GM19395 (cell line): ENCODE results near the gene GNG13.
"Not testable (repeated sequence)": the region's sequence is repeated elsewhere in the genome, so short reads cannot be mapped to it uniquely, and the experiment has no call there.

Experiments used
- ATAC-seq: cut with Tn5 transposase; IDR thresholded peaks from one replicate; pipeline ENCODE4 v1.9.1; 2021; ENCODE audit warnings: mild to moderate bottlenecking, moderate library complexity; ENCODE audit not compliant: unreplicated experiment

Gene GNG13

DNA sequence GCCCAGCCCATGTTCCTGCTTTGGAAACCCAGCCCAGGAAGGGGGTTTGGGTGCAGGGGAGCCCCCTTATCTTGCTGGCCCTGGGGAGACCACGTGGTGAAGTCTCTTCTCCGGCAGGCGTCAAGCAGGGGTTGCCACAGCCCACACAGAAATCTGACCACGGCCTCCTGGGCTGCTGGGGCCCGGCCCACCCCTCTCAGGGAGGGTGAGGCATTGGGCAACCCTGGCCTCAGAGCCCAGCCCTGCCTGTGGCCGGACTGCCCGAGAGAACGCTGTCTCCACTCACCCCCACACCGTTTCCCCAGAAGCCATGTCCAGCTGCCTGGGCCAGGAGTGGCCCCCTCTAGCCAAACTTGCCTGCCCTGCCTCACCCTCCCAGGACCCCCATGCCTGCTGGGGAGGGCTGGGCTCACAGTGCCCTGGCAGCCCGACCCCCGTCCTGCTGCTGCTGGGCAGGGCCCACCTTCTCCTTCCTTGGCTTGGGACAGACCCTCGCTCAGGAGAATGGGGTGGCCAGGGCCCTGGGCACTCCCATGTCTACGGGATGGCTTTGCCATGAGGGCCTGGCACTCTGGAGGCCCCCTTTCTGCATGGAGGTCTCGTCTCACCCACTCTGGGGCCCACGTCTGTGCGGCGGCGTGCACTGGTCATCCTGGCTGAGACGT lies 19.1 kb downstream of the GNG13 start:
- ATAC-seq, result no peak

DNA sequence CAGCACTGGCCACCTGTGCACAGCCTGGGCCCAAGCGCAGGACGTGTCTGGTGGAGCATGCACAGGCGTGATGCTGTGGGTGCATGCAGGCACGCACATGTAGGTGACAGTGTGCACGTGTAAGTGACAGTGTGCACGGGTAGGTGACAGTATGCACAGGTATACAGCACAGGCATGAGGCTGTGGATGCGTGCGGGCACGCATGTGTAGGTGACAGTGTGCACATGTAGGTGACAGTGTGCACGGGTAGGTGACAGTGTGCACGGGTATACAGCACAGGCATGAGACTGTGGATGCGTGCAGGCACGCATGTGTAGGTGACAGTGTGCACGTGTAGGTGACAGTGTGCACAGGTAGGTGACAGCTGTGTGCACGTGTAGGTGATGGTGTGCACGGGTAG lies 20.2 kb downstream of the GNG13 start:
- ATAC-seq, result no peak

DNA sequence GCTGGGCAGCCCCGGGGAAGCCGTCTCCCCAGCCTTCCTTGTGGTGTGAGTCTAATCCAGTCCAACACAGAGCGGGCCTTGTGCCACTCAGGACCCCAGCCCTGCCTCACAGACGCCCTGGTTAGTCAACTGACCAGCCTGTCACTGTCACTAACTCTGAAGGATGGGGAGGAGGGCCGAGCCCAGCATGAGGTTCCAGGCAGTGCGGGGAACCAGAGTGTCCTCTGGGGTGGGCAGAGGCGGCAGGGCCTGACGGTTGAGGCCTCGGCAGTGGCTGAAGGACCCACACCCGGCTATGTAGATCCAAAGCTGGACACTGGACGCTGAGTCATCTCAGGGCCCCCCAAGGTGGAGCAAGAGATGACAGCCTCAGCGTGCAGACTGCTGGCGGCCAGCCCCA lies 21.0 kb downstream of the GNG13 start:
- ATAC-seq, result no peak

DNA sequence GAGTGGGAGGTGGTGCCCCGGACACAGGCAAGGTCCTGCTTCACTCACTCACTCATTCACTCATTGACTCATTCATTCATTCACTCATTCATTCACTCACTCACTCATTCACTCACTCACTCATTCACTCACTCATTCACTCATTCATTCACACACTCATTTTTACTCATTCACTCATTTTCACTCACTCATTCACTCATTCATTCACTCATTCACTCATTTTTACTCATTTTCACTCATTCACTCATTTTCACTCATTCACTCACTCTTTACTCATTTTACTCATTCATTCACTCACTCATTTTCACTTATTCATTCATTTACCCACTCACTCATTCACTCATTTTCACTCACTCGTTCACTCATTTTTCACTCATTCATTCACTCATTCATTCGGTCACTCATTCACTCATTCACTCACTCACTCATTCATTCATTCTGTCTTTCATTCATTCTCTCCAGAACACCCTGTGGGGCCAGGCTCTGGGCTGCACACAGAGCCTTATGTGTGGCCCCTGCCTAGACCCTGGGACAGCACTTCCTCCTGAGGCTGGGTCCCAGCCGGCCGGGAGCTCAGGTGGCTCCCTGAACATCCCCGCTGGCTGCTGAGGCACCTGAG lies 21.5 kb downstream of the GNG13 start:
- ATAC-seq, result no peak

DNA sequence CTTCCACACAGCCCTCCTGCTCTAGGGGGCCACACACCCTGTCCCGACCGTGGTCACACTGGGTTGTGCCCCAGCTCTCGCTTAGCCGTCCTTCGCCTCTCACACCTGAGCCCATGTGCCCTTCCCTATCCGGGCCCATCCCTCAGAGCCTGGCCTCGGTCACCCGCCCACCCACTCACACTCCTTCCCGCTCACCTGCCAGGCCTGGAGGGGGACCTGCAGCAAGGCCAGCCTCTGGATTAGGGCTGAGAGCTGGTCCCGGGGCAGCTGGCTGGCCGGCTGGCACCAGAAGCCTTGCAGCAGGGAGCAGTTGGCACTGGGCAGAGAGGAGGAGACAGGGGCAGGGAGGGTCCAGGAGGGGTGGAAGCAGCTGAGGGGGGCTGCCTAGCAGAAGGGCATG lies 22.1 kb downstream of the GNG13 start:
- ATAC-seq, result no peak

DNA sequence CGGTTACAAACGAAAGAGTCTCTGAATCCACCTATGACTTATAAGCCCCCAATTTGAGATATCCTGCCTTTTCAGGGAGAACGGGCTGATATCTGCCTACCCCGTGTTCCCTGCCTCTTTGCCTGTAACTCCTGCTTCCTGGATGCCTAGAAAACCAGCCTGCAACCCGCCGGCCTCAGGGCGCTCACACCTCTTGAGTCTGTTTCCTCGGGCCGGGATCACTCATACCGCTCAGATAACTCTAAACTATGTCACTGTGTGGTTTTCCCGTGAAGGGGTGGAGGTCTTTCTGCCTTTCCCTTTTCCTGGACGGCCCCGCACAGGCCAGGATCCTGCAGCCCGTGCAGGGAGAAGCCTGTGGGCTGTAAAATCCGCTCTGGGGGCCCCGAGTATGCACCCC lies 22.7 kb downstream of the GNG13 start:
- no peak for ATAC-seq

DNA sequence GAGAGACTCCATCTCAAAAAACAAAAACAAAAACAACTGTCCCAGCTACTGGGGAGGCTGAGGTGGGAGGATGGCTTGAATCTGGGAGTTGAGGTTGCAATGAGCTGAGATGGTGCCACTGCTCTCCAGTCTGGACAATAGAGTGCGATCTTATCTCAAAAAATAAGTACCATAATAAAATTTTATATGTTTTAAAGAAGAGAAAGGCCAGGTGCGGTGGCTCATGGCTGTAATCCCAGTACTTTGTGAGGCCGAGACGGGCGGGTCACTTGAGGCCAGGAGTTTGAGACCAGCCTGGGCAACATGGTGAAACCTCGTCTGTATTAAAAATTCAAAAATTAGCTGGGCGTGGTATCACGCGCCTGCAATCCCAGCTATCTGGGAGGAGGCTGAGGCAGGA lies 23.7 kb downstream of the GNG13 start:
- no peak for ATAC-seq

DNA sequence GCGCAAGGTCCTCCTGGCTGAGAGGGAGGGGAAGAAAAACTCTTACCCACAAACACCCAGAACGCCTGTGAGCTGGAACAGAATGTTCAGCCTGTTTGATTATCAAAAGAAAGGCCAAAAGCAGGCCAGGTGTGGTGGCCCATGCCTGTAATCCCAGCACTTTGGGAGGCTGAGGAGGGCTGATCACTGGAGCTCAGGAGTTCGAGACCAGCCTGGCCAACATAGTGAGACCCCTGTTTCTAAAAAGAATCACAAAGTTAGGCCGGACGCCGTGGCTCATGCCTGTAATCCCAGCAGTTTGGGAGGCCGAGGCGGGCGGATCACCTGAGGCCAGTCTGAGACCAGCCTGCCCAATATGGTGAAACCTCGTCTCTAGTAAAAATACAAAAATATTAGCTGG lies 24.2 kb downstream of the GNG13 start:
- not testable (repeated sequence) for ATAC-seq

DNA sequence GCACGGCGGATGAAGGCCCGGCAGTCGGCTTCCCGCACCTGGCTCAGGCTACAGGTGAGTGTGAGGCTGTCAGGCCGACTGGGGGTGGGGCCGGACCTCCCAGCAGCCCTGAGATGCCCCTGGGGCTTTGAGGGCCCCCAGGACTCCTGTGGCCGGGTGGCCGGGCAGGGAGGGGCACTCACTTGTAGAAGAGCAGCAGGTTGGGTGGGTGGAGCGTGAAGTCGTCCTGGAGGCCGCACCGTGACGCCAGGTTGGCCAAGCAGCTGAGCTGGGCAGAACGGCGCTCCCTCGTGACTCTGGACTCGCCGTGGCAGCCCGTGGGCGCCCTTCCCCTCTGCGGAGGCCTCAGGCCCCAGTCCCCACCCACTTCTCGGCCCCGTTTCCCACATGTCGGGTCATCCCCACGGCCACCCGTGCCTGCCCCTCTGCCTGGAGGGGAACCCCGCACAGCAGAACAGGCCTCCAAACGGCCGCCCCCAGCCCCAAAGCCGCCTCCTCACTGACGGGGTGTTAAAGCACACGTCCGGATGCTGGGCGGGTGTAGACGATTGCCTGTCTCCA lies 25.2 kb downstream of the GNG13 start:
- no peak for ATAC-seq

DNA sequence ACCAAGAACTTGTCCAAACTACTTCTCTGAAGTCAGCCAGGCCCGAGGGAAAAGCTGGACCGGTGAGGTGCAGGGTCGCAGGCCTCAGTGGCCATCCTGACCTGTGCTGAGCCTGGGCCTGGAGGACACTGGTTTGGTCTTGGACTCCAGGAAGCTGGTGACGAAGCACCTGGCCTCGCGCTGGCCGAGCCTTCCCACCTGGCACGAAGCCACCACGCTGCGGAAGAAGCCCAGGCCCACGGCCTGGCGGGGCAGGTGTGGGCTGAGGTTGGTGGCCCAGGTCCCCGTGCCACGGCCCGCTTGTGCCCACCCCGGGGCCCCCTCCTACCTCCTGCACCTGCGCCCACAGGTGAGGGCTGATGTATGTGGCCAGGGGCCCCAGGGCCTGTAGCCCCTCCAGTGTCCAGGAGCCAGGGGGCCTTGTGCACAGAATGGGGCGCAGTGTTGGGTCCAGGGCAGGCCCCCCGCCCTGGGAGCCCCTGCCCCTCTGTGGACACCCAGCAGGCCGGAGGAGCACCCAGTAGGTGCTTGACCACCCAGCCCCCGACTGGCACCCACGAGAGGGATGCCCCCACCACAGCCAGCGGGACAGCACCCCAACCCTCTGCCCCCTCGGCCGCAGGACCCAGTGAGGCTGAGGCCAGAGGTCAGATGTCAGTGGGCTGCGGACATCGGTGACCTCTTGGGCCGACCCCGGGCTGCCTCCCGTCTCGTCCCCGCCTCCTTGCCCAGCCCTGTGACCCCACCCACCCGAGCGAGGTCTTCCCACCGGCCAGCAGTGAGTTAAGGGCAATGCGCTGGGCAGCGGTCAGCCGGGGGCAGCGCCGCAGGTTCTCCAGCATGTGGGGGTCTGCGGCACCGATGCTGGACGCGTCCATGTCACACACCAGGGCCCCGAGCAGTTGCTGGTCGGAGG lies 26.2 kb downstream of the GNG13 start:
- ATAC-seq, result no peak

DNA sequence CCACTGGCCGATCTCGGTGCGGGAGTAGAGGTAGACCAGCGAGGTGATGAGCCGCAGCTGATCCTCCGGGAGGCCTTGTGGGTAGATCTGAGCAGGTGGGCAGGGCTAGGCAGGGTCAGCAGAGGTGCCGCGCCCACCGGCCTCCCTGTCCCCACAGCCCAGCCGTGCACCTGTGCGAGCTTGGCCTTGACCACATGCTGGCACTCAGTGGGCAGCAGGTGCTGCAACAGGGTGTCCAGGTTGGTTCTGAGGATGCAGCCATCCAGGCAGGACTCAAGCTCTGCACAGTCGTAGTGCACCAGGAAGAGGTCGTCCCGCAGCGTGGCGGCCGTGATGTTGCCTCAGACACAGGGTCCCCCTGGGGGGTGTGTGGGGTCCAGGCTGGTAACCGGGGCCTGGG lies 27.6 kb downstream of the GNG13 start:
- ATAC-seq, result no peak

DNA sequence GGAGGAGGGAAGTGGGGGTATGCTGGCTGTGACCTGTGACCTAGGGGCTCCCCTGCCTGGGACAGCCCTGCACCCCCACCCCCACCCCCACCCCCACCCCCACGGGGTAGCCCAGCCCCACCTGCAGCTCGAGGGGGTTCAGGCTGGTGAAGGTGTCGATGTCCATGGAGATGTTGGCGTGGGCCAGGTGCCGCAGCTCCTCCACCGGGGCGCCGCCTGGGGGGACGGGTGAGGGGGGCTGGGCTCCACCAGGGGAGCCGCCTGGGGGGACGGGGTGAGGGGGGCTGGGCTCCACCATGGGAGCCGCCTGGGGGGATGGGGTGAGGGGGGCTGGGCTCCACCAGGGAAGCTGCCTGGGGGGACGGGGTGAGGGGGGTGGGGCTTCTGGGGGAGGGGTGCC lies 30.1 kb downstream of the GNG13 start:
- no peak for ATAC-seq

DNA sequence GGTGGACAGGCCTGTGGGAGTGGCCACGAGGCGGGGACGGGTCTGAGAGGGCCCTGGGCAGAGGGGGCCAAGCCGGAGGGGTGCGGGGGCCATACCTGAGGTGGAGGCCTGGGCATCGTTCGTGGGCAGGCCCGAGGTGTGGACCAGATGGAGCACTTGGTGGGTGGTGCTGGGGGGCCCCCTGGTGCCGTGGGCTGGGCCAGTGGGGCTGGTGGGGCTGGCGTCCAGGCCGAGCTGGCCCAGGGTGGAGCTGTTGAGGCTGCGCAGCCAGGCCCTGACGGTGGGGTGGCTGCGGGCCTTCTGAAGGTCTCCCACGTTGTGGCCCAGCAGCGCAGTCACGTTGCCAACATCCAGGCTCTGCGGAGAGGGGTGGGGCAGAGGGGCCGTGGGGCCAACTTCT lies 30.6 kb downstream of the GNG13 start:
- no peak for ATAC-seq

DNA sequence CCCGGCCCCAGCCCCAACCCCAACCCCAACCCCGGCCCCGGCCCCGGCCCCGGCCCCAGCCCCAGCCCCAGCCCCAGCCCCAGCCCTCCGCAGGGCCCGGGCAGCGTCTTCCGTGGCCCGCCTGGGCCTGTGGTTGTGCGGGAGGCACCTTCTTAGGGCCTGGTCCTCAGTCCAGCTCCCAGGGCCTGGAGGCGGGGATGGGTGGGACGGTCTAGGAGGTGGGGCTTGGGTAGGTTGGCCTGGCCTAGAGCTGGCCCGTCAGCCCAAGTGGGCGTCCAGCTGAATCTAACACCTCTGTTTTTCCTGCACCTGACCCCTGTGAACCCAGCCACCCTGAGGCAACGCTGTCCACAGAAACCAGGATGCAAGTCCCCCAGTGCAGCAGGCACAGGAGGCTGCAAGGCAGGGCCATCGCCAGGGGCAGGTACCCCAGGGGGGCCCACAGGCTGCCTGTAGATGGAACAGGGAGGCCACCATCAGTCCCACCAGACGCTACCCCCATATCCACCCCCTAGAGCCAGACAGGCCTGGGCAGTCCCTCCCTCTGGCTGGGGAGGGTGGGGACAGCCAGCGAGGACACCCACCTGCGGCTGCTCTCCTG lies 31.2 kb downstream of the GNG13 start:
- no peak for ATAC-seq

DNA sequence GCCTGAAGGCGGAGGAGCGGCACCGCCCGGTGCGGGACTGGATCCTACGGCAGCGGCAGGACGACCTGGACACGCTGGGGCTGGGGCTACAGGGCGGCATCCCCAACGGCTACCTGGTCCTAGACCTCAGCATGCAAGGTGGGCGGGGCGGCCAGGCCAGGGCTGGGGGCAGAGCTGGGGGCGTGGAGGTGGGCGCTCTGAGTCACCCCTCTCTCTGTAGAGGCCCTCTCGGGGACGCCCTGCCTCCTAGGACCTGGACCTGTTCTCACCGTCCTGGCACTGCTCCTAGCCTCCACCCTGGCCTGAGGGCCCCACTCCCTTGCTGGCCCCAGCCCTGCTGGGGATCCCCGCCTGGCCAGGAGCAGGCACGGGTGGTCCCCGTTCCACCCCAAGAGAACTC lies 32.1 kb downstream of the GNG13 start:
- no peak for ATAC-seq

DNA sequence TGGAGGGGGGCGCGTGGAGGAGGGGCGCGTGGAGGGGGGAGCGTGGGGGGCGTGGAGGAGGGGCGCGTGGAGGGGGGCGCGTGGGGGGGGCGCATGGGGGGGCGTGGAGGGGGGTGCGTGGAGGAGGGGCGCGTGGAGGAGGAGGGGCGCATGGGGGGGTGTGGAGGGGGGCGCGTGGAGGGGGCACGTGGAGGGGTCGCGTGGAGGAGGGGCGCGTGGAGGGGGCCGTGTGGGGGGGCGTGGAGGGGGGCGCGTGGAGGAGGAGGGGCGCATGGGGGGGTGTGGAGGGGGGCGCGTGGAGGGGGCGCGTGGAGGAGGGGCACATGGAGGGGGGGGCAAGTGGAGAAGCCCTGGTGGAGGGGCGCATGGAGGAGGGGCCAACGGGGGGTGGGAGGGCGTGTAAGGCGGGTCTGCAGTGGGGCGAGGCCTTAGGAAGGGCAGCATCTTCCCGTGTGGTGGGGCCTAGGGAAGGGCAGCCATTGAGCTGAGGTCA lies 32.7 kb downstream of the GNG13 start:
- no peak for ATAC-seq

DNA sequence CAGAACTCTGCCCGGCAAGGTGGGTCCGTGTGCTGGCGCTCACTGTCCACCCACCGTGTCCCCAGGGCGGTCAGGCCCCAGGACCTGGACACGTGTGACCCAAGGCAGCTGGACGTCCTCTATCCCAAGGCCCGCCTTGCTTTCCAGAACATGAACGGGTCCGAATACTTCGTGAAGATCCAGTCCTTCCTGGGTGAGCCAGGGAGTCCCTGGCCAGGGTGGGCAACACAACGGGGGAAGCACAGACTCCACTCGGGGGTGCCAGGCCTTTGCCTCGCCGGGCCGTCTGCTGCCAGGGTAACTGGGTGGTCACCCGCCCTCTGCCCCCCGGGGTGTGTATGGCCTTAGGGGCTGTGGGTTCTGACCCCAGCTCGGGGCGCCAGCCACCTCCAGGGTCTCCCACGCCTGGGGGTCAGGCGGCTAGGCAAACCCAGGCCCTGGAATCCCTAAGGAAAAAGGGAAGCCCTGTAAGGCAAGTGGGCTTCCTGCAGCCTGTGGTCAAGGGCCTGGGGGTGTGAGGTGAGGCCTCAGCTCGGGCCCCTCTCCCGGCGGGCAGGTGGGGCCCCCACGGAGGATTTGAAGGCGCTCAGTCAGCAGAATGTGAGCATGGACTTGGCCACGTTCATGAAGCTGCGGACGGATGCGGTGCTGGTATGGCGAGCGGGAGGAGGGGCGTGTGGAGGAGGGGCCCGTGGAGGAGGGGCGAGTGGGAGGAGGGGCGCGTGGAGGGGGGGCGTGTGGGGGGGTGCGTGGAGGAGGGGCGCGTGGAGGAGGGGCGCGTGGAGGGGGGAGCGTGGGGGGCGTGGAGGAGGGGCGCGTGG lies 33.5 kb downstream of the GNG13 start:
- no peak for ATAC-seq

DNA sequence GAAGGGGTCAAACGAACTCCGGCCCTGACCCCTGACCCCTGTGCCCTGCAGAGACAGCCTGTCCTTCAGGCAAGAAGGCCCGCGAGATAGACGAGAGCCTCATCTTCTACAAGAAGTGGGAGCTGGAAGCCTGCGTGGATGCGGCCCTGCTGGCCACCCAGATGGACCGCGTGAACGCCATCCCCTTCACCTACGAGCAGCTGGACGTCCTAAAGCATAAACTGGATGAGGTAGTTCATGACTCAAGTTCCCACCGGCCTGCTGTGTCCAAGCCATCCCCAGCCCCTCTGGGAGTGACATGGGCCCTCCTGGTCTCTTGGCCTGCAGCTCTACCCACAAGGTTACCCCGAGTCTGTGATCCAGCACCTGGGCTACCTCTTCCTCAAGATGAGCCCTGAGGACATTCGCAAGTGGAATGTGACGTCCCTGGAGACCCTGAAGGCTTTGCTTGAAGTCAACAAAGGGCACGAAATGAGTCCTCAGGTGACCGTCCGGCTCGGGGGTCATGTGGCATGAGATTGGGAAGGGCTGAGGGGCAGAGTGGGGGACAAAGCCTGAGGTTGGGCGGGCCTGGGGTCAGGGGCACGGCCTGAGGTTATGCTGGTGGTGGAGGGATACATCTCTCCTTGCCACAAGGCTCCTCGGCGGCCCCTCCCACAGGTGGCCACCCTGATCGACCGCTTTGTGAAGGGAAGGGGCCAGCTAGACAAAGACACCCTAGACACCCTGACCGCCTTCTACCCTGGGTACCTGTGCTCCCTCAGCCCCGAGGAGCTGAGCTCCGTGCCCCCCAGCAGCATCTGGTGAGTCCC lies 34.3 kb downstream of the GNG13 start:
- ATAC-seq, result no peak

DNA sequence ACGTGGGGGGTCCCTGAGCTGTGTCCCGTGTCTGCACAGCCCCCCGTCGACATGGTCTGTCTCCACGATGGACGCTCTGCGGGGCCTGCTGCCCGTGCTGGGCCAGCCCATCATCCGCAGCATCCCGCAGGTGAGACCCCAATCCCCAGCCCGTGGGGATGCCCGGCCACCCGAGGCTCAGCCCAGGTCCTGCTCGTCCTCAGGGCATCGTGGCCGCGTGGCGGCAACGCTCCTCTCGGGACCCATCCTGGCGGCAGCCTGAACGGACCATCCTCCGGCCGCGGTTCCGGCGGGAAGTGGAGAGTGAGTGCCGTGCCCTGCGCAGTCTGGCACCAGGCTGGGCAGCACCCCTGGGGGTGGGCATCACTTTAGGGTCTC lies 35.1 kb downstream of the GNG13 start:
- no peak for ATAC-seq
